ENCODE measurements around the gene CCDC91. TPM values are rescaled to one million over a fixed set of nuclear protein-coding genes. Genes with fewer than 3 reads are reported as not detected.
A peak's percentile ranks its signal among the peaks of the same experiment; 100 is the strongest.

Gene CCDC91
- total and polyA plus RNA-seq, 9 of the 15 experiments (the other 6 are each of a cell fraction or from before 2014, with no cell fraction given), result 10.1 to 31.1 (median 26.3) TPM

DNA sequence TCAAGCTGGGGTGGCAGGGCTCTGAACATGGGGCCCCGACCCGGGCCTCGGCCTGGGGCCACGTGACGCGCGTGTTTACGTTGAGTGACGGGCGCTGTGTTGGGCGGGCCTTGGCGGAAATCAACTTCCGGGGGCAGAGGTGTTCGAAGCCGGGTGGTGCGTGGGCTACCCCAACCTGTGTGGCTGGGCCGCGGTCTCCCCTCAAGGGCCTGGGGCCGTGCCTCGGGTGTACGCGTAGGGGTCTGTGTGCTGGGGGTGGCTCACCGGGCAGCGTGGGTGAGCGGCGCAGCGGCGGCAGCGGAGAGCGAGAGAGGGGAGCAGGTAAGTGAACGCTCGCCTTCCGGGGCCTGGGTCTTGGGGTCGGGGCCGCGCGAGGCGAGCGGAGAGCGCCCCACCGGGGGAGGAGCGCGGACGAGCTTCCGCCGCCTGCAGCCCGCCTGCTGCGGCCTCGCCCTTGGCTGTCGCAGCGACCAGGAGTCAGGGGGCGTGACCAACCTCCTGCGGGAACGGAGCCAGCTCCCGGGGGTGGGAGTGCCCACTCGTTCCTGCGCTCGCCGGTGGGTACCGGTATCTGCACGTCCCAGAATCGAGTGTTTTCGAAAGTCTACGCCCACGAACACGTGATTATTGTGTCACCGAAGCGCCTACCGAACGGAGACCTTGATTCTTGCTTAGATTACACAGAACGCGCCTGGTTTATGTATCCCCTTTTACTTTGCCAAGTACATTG lies at the start of gene CCDC91 (continued):
- TF ChIP-seq, protein P1, sequence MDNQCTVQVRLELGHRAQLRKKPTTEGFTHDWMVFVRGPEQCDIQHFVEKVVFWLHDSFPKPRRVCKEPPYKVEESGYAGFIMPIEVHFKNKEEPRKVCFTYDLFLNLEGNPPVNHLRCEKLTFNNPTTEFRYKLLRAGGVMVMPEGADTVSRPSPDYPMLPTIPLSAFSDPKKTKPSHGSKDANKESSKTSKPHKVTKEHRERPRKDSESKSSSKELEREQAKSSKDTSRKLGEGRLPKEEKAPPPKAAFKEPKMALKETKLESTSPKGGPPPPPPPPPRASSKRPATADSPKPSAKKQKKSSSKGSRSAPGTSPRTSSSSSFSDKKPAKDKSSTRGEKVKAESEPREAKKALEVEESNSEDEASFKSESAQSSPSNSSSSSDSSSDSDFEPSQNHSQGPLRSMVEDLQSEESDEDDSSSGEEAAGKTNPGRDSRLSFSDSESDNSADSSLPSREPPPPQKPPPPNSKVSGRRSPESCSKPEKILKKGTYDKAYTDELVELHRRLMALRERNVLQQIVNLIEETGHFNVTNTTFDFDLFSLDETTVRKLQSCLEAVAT (IDR thresholded peaks at IDR 0.05), result peak in 1 of 2 experiments; percentile 42; a peak in 1 of 4 replicates
- TF ChIP-seq KLF13 (tag; IDR thresholded peaks at IDR 0.05; ENCODE audit: borderline replicate concordance, low read depth), result peak; percentile 86; the same call in 1 of the 2 replicates
- TF ChIP-seq, protein P2, sequence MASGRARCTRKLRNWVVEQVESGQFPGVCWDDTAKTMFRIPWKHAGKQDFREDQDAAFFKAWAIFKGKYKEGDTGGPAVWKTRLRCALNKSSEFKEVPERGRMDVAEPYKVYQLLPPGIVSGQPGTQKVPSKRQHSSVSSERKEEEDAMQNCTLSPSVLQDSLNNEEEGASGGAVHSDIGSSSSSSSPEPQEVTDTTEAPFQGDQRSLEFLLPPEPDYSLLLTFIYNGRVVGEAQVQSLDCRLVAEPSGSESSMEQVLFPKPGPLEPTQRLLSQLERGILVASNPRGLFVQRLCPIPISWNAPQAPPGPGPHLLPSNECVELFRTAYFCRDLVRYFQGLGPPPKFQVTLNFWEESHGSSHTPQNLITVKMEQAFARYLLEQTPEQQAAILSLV (tag; IDR thresholded peaks at IDR 0.05), result no peak
- TF ChIP-seq, protein P3, sequence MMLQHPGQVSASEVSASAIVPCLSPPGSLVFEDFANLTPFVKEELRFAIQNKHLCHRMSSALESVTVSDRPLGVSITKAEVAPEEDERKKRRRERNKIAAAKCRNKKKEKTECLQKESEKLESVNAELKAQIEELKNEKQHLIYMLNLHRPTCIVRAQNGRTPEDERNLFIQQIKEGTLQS (IDR thresholded peaks at IDR 0.05), result peak; percentile 47; the same call in 1 of the 2 replicates
- TF ChIP-seq, protein P3 (CRISPR knock-in tag; conservative IDR thresholded peaks at IDR 0.05), result 0 out of 2 replicates have a peak, but pooled peaks have one; percentile 68
- TF ChIP-seq XRCC4 (IDR thresholded peaks at IDR 0.05; ENCODE audit: extremely low read depth, insufficient read depth, insufficient read length), result no peak
- TF ChIP-seq RB1 (IDR thresholded peaks at IDR 0.05; ENCODE audit: low read depth), result peak; percentile 71; the same call in 1 of the 2 replicates
- no peak for TF ChIP-seq NR4A1 (CRISPR knock-in tag; IDR thresholded peaks at IDR 0.05)
- TF ChIP-seq NR4A1 (tag; IDR thresholded peaks at IDR 0.05), result no peak
- peak in 1 of 2 experiments; percentile 73; a peak in 1 of 4 replicates for TF ChIP-seq SIN3A (IDR thresholded peaks at IDR 0.05; ENCODE audit: borderline replicate concordance in 2 of 2, control insufficient read depth in 1 of 2, low read depth in 2 of 2, low read length in 2 of 2)
- peak; percentile 41; the same call in 1 of the 2 replicates for TF ChIP-seq POLR2H (tag; IDR thresholded peaks at IDR 0.05; ENCODE audit: low read depth)
- no peak for TF ChIP-seq ZNF707 (CRISPR knock-in tag; conservative IDR thresholded peaks at IDR 0.05)
- peak; percentile 21; the same call in 1 of the 2 replicates for TF ChIP-seq ZNF274 (IDR thresholded peaks at IDR 0.05; ENCODE audit: borderline replicate concordance, low read depth, low read length)
- TF ChIP-seq WHSC1 (IDR thresholded peaks at IDR 0.05; ENCODE audit: low read length), result no peak
- peak; percentile 68 for TF ChIP-seq CBFA2T2 (conservative IDR thresholded peaks at IDR 0.05)
- no peak for TF ChIP-seq PHF21A (IDR thresholded peaks at IDR 0.05; ENCODE audit: borderline replicate concordance, low read depth)
- peak; percentile 93 for TF ChIP-seq GATA2 (CRISPR knock-in tag; IDR thresholded peaks at IDR 0.05)
- TF ChIP-seq POLR2G (IDR thresholded peaks at IDR 0.05; ENCODE audit: low read depth, low read length), result peak; percentile 96
- no peak for TF ChIP-seq BRD9 (IDR thresholded peaks at IDR 0.05; ENCODE audit: low read depth, partially characterized antibody)
- no peak for TF ChIP-seq SLC30A9 (CRISPR knock-in tag; IDR thresholded peaks at IDR 0.05)
- no peak for TF ChIP-seq ZBTB8A (IDR thresholded peaks at IDR 0.05; ENCODE audit: partially characterized antibody)
- TF ChIP-seq ELF4 (CRISPR knock-in tag; IDR thresholded peaks at IDR 0.05), result peak; percentile 78; the same call in 1 of the 2 replicates
- TF ChIP-seq ZC3H8 (IDR thresholded peaks at IDR 0.05), result no peak
- TF ChIP-seq, protein P4, sequence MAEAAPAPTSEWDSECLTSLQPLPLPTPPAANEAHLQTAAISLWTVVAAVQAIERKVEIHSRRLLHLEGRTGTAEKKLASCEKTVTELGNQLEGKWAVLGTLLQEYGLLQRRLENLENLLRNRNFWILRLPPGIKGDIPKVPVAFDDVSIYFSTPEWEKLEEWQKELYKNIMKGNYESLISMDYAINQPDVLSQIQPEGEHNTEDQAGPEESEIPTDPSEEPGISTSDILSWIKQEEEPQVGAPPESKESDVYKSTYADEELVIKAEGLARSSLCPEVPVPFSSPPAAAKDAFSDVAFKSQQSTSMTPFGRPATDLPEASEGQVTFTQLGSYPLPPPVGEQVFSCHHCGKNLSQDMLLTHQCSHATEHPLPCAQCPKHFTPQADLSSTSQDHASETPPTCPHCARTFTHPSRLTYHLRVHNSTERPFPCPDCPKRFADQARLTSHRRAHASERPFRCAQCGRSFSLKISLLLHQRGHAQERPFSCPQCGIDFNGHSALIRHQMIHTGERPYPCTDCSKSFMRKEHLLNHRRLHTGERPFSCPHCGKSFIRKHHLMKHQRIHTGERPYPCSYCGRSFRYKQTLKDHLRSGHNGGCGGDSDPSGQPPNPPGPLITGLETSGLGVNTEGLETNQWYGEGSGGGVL (CRISPR knock-in tag; IDR thresholded peaks at IDR 0.05), result no peak
